HG03442 (cell line): ENCODE results near the gene GPN2.
A peak's percentile ranks its signal among the peaks of the same experiment; 100 is the strongest.

ENCODE experiments used
- ATAC-seq: cut with Tn5 transposase; IDR thresholded peaks from one replicate; pipeline ENCODE4 v1.9.1; 2021; ENCODE audit warnings: mild to moderate bottlenecking, moderate library complexity; ENCODE audit not compliant: unreplicated experiment

Gene GPN2

GRCh38 chr1:26889551-26890466 lies at the start of gene GPN2:
Gene GPN2 (minus strand): TSS chr1:26890283. CDS start chr1:26890096, 187 bp downstream.
- peak; percentile 76 for ATAC-seq

- ATAC-seq = no peak
Observed at GRCh38 chr1:26938659-26939025, 48.6 kb upstream of the GPN2 start.

GRCh38 chr1:26938004-26938658 lies 48.0 kb upstream of the GPN2 start:
- no peak for ATAC-seq

- no peak for ATAC-seq
Observed at GRCh38 chr1:26936823-26937222, 46.7 kb upstream of the GPN2 start.

GRCh38 chr1:26932531-26932930 lies 42.4 kb upstream of the GPN2 start:
- no peak for ATAC-seq

GRCh38 chr1:26923711-26924110 lies 33.6 kb upstream of the GPN2 start:
- no peak for ATAC-seq

- no peak for ATAC-seq
Observed at GRCh38 chr1:26922901-26923300, 32.8 kb upstream of the GPN2 start.

GRCh38 chr1:26922431-26922729 lies 32.3 kb upstream of the GPN2 start:
- ATAC-seq = no peak

- peak; percentile 94 for ATAC-seq
Observed at GRCh38 chr1:26921540-26922430, 31.7 kb upstream of the GPN2 start, which contains the start of gene NUDC. Gene NUDC (plus strand): TSS chr1:26921743. CDS start chr1:26921849, 106 bp downstream.

- no peak for ATAC-seq
Observed at GRCh38 chr1:26921126-26921539, 31.1 kb upstream of the GPN2 start.

- no peak for ATAC-seq
Observed at GRCh38 chr1:26915204-26915842, 25.2 kb upstream of the GPN2 start.

- ATAC-seq = no peak
Observed at GRCh38 chr1:26913754-26914619, 23.9 kb upstream of the GPN2 start, which contains the start of gene NR0B2. Gene NR0B2 (minus strand): TSS chr1:26913975. CDS start chr1:26913940, 35 bp downstream.

GRCh38 chr1:26913389-26913753 lies 23.3 kb upstream of the GPN2 start:
- ATAC-seq = no peak

- ATAC-seq = no peak
Observed at GRCh38 chr1:26912147-26912490, 22.0 kb upstream of the GPN2 start.

GRCh38 chr1:26911399-26912146 lies 21.5 kb upstream of the GPN2 start:
- no peak for ATAC-seq

GRCh38 chr1:26910343-26911160 lies 20.5 kb upstream of the GPN2 start:
- ATAC-seq = no peak

GRCh38 chr1:26909951-26910342 lies 19.9 kb upstream of the GPN2 start:
- ATAC-seq = no peak
